GM20431 (cell line): ENCODE measurements around the gene LCN2.
"Not testable (repeated sequence)": the region's sequence is repeated elsewhere in the genome, so short reads cannot be mapped to it uniquely, and the experiment has no call there.

ENCODE experiments used
- in situ Hi-C: fragments of 300-500 bp; cut with MseI, MboI; formaldehyde crosslinking; loops from one replicate; pipeline ENCODE4 v1.15.0; 2020; ENCODE audit warnings: low sequenced_read_pairs; ENCODE audit not compliant: unreplicated experiment

Gene LCN2

DNA sequence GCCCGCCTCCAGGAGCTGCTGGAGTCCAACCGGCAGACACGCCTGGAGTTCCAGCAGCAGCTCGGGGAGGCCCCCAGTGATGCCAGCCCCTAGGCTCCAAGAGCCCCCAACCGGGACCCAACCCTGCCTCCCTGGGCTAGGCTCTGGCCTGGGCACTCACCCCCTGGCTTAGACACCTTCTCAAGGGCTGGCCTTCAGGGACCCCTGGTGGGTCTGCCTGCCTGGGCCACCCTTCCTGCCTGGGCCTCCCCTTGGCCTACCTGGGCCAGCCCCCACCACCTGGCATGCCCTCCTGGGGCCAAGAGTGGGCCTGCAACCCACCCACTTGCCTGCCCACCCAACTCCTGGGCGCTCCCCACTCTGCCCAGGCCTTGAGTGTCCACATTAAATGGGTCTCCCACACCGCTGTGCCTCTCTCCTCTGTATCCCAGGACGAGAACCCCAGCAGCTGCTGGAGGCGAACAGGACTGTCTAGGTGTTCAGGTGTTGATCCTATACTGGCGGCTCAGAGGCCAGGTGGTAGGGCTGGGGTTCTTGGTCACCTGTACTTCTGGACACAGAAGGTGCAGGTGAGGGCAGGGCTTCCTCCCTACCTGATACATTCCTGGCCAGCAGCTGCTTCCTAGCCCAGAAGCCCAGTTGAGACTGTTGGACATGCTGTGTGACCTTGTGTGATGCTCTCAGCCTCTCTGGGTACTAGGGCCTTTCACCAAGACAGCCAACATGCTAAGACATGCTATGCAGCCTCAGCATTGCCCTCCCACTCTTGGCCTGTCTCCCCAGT, 14.5 kb downstream of the LCN2 start:
- in situ Hi-C loops: no loop called here

DNA sequence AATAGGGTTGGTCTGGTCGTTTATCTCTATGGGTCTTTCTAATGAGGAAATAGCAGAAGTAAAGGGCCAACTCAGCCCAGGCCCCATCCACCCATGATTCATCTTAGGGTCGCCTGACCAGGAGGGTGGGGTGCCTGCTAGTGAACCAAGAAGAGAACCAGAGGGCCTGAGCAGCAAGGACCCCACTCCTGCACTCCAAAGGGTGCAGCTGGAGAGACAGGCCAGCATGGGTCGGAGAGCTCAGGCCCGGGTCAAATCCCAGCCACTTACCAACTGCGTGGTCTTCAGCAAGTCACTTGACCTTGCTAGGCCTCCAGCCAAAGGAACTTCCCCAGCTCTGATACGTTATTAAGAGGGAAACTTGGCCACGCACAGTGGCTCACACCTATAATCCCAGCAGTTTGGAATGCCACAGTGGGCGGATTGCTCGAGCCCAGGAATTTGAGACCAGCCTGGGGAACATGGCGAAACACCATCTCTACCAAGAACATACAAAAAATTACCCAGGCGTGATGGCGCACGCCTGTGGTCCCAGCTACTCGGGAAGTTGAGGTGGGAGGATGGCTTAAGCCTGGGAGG, 15.1 kb downstream of the LCN2 start:
- in situ Hi-C loops: no loop called here

DNA sequence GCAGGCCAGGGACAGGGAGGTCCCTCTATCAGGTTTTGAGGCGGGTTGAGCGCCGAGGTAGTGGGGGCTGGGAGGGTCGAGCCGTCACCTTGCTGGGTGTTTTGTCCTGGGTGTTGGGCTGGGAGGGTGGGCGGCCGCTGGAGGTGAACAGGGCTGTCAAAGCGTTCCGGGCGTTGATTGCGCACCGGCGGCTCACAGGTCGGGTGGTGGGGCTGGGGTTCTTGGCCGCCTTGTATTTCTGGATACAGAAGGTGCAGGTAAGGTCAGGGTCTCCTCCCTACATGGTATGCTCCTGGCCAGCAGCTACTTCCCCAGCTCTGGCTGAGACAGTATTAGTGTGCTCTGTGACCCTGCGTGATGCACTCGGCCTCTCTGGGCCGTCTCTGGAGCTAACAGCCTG, 16.9 kb downstream of the LCN2 start:
- in situ Hi-C loops: no loop called here

DNA sequence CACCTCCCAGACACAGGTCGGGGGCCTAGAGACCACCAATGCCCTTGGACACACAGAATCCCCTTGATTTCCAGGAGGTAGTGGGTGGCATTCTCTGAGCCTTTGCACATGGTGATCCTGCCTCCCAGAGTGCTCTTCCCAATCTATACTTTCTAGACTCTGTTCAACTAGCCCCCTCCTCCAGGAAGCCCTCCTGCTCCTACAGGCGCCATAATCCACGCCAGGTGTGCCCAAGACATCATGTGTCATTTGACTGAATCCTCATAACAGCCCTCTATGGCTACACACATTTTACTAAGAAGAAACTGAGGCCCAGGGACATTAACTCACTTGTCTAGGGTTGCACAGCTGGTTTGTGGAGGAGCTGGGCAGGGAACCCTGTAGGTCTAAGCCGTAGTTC, 18.0 kb downstream of the LCN2 start:
- in situ Hi-C loops: no loop called here

DNA sequence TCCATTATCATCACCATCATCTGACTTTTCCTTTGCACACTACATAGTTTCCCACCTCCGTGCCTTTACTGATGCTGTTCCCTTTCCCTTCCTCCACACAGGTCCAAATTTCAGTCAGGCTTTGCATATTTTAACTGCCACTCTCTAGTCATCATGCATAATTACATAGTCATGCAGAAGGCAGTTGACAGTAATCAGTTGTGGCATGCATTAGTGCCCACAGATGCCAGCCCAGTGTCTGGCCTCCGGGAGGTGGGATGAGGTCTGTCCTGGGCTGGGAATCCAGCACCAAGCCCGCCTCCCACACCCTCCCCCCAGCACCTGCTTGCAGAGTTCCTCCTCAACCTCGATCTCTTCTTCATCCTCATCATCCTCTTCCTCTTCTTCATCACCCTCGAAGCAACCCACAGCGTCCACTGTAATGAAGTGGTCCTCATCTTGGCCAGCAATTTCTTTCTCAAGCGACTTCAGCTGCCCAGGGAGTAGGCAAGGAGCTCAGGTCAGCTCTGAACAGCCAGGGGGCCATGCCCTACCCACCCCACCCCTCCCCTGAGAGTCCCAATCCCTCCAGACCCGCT, 19.6 kb downstream of the LCN2 start:
- in situ Hi-C loops: no loop called here

DNA sequence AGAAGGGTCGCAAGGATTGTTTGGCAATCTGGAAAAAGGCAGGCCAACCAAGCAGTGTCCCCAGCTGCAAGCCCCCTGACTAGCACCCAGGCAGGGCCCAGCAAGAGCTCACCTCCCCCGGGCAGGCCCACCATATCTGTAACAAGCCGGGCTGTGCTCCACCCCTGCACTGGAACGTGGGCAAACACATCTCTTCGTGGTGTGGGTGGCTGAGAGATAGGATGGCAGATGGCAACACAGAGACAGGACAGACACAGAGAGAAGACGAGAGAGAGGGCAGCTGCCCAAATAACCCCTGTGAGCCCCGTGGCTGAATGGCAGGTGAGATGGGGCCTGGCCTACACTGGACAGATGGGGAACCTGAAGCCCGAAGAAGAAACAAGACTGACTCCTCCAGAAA, 20.2 kb downstream of the LCN2 start:
- in situ Hi-C loops: no loop called here

DNA sequence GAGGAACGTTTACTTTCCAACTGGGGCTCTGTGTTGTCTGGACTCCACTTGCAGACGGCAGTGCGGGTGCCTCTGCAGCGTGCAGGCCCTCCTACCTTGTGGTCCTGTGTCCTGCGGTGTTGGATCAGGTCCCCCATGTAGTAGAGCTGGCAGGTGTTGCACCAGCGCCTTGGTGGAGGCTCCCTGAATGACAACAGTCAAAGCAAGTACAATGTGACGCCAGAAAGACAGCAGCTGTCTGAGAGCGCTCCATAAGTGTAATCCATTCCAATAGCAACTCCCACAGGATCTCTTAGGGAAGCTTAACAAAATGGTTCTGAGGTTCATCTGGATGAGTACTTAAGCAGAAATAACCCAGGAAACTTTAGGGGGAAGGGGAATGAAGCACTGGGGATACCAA, 20.7 kb downstream of the LCN2 start:
- in situ Hi-C loops: no loop called here

DNA sequence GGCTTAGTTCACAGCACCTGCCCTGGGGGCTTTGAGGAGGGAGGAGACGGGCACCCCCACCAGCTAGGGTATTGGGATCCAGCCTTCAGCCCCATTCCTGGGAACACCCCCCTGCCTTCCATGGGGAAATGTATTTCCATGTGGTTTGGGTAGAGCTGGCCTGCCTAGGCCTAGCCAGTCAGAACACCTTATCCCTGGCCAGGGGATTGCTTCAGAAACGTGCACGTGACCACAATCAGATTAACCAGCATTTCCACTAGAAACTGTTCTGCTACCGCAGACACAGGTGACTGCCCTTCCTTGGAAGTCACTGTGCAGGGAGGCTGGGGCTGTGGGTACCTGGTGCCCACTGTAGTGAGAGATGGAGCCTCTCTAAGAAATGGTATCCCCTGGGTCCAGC, 24.8 kb downstream of the LCN2 start:
- in situ Hi-C loops: no loop called here

DNA sequence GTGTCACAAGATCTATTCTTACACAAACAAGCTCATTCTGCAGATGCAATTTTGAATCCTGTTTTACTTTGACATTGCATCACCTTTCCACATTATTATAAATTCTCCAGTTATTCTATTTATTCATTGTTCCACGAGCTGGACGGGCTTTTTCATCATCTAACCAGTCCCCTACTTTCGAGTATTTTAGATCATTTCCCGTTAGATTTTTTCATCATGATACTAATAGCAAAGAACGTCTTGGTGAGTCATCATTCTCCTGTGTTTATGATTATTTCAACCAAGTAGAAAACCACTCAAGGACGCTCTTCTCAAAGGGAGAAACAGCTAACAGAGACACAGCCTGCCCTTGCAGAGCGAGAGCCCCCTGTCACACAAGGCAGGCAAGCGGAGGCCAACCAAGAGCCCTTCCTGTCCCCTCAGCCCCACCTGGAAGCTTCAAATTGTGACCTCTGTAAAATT, 25.9 kb downstream of the LCN2 start:
- in situ Hi-C loops: no loop called here

DNA sequence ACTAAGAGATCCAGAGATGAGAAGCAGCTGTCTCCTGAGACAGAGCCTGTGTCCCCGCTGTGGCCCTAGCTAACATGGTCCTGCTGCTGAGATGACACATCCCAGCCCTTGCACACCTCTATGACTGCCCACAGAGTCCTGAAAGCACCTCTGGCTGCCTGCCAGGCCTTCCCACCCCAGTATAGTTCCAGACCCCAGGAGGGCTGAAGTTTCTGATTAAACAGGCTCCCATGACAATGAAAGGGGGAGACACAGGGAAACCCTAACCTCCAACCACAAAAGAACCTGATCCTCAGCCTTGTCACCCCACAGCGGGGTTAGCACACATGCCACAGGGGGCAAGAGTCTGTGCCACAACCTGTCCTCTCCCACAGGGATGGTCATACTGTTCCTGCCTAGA, 26.5 kb downstream of the LCN2 start:
- in situ Hi-C loops: no loop called here

DNA sequence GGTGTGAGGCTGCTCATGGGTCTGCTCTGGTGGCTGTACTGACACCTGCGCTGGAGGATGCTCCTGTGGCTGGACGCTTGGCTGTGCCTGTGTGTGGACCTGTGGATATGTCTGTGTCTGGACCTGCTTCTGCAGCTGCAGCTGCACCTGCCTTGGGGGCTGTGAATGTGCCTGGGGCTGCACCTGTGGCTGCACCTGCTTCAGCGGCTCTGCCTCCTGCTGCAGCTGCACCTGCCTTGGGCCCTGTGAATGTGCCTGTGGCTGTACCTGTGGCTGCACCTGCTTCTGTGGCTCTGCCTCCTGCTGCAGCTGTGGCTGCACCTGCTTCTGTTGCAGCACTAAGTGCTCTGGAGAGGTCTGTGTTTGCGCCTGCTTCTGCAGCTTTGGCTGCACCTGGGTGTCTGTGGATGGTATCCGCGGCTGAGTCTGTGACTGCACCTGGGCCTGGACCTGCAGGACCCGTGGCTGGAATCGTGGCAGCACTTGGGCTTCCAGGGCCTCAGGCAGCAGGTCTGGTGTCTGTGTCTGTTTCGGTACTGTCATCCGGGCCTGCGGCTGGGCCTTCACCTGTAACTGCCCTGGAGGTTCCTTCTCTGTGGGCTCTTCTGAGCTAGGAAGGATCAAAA, 29.7 kb downstream of the LCN2 start:
- in situ Hi-C loops: no loop called here

DNA sequence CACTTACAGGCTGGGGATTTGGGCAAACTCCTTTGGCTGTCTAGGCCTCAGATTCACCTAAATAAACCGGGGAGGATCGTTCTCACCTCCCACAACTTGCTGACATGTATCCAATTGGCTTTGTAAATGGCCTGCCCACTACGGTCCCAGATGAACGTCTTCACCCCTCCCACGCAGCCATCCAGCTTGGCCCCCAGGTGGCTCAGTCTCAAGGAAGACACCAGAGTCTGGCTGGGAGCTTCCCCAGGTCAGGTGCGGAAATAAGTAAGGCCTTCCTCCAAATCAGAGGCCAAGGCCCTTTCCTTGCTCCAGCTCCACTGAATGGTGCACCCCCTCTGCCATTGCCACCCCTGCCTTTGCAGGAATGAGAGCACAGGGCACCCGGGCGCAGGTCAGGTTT, 30.7 kb downstream of the LCN2 start:
- in situ Hi-C loops: no loop called here

DNA sequence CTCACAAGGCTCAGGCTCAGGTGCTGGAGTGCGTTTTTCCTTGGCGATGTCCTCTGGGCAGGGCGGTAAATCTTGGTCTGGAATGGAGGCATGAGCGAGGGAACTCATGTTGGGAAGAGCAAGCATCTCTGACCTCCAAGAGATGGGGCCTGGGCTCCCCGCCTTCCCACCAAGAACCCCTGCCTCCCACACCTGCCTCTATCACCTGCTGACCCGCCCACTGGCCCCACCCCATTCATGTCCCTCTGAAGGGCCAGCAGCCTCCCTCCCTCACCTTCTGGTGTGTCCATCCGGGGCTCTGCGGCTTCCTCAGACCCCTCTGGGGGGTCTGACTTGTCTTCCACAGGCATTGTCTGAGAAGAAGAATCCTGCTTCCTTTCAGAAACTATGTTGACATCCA, 31.2 kb downstream of the LCN2 start:
- in situ Hi-C loops: no loop called here

DNA sequence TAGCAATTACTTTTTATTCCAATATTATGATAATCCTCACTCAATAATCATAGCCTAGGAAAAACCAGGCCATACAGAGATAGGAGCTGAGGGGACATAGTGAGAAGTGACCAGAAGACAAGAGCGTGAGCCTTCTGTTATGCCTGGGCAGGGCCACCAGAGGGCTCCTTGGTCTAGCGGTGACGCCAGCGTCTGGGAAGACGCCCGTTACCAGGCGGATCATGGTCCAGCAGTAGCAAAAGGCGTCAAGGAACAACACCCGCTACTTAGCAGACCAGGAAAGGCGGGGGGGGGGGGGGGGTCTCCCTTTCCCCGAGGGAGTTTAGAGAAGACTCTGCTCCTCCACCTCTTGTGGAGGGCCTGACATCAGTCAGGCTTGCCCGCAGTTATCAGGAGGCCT, 32.2 kb downstream of the LCN2 start:
- in situ Hi-C loops: not testable (repeated sequence)

DNA sequence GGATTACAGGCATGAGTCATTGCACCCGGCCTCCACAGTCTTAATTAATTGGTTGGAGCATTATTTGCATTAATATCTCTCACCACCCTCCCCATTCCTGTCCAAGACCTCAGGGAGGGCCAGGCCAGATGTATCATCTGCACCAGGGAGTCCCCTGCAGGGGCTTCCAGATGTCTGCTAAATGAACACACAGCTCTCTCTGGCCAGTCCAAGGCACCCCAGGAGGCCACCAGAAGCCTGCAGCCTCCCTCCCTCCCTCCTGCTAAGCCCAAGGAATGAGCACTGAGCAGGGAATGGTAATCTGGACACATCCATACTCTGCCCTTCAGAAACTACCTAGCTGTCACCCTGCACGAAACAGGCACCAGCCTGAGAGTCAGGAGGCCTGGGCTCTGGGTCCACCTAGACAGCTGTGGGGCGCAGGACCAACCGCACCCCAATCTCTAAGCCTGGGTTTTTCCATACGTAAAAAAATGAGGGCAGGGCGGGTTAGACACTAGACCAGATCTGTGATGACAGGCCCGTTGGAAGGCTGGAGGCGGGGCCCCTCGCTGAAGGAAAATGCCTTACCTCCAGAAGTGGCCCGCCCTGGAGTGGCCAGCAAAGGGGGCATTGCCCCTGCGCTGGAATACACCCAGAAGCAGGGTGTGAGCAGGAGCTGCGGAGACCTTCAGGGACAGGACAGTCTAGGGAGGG, 33.8 kb downstream of the LCN2 start:
- in situ Hi-C loops: no loop called here

DNA sequence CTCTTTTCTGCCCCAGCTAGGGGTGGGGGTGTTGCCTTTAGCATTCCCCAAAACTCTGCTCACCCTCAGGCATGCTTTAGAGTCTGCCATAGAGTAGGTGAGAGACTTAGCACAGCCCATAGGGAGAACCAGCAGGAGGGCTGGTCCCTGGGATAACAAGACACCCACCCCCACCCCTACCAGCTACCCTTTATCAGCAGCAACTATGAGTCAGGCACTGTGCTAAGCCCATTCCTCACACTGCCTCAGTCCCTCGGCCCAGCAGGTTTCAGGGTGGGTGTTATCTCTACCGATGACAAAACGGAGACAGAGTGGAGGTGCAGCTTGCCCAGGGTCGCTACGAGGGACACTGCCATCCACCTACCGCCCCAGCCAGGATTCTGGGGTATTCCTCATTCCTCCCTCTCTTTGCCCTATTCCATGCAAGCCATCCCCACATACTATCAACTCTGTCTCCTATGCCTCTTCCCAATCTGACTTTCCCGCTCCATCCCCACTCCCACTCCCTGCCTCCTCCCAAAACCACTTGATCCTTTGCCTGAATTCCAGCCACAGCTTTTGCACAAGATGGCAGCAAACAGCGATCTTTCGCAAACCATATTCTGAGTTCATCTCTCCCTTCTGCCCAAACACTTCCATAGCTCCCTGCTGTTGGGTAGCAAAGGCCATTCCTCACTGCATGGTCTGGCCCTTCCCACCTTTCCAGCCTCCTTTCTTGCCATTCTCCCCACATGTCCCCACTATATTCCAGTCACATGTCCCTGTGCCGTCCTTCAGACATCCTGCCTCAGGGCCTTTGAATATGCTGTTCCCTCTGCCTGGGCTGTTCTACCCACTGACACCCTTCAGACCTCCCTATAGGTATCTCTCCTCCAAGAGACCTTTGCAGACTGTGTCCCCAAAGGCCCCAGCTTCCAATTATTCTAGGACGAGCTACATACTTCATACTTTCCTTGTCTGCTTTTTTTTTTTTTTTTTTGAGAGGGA, 37.0 kb downstream of the LCN2 start:
- in situ Hi-C loops: no loop called here

DNA sequence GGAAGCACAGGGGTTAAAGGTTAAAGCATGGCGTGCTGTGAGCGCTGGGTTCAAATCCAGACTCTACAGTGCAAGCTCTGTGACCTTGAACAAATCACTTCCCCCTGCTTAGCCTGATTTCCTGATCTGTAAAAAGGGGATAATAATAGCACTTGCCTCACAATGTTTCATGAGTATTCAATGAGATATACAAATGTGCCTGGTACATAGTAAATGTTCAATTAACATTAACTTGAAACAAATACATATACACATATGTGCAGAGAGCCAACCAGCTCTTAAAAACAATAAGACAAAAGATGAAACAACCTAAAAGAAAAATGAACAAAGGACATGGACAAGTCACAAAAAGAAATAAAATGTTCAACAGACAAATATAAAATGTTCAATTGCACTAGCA, 38.1 kb downstream of the LCN2 start:
- in situ Hi-C loops: no loop called here

DNA sequence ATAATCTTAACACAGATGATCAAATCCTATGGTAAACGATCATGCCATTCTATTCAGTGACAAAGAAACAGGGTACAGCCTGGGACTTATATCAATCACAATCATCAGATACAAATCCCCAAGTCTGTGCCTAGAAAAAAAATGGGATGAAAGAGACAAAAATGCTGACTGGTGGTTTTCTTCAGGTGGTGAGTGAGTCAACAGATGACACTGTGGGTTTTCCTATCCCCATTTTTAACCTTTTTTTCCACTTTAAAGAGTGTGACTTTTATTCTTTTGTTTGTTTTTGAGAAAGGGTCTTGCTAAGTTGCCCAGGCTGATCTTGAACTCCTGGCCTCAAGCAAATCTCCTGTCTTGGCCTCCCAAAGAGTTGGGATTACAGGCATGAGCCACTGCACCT, 39.0 kb downstream of the LCN2 start:
- in situ Hi-C loops: no loop called here

DNA sequence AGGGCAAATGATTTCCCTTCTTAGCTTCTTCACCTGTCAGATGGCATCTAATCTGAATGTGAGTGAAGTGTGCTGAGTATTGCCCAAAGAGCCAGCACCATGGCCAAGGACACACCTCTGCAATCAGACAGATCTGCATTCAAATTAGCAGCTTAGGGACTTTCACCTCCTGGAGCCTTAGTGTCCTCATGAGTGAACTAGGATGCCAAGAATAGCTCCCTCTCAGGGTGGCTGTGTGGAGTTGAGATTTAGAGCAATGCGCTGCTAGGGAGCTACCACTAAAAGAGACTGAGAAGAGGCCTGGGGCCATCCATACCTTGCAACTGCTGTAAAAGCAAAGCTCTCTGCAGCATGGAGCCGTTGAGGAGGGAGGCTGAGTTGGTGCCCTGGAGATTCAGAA, 40.8 kb downstream of the LCN2 start:
- in situ Hi-C loops: no loop called here
